GM21825 (cell line): ENCODE results near the gene USP21.
"Not testable (repeated sequence)": the region's sequence is repeated elsewhere in the genome, so short reads cannot be mapped to it uniquely, and the experiment has no call there.

ENCODE experiments used
- ATAC-seq: cut with Tn5 transposase; IDR thresholded peaks from one replicate; pipeline ENCODE4 v1.9.1; 2021; ENCODE audit warnings: mild to moderate bottlenecking, moderate library complexity; ENCODE audit not compliant: unreplicated experiment

The USP21 gene, protein sequence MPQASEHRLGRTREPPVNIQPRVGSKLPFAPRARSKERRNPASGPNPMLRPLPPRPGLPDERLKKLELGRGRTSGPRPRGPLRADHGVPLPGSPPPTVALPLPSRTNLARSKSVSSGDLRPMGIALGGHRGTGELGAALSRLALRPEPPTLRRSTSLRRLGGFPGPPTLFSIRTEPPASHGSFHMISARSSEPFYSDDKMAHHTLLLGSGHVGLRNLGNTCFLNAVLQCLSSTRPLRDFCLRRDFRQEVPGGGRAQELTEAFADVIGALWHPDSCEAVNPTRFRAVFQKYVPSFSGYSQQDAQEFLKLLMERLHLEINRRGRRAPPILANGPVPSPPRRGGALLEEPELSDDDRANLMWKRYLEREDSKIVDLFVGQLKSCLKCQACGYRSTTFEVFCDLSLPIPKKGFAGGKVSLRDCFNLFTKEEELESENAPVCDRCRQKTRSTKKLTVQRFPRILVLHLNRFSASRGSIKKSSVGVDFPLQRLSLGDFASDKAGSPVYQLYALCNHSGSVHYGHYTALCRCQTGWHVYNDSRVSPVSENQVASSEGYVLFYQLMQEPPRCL

DNA sequence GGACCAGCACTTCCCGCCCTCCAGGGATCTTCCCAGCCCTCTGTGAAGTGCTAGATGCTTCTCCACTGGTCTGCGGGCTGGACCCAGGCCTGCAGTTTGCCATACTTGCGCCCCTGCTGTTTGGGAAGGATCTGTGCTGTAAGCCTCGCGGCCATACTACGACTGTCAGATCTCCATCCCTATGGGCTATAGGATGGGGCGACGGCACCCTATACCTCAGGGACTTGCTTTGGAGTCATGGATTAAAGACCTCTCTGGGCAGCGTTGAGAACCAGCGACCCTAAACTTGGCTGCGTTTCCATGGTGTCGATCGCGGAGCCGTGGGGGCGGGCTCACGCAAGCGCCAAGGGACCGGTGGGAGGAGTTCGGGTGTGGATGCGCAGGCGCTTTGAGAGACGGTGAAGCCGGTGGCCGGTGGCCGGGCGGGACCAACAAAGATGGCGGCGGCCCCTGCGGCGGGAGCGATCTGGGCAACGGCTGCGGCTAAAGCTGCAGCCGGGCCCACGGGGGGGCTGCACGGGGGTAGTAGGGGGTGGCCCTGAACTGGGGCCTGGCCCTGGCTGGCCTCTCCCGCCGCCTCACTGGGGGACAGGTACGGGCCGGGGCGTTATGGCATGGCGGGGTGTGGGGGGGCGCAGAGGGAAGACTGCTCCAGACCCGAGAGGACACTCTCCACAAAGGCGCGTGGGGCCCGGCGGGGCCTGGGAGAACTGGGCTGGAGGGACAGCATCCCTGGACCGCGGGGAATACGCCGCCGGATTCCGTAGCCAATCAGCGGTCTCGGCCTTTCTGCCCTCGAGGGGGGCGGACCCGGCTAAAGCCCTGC is at the start of gene USP21:
USP21 (plus strand) TSS at position 414 of the 826 bp plus-strand sequence. CDS start 1,141 bp downstream, outside the sequence.
- peak; percentile 74 for ATAC-seq

DNA sequence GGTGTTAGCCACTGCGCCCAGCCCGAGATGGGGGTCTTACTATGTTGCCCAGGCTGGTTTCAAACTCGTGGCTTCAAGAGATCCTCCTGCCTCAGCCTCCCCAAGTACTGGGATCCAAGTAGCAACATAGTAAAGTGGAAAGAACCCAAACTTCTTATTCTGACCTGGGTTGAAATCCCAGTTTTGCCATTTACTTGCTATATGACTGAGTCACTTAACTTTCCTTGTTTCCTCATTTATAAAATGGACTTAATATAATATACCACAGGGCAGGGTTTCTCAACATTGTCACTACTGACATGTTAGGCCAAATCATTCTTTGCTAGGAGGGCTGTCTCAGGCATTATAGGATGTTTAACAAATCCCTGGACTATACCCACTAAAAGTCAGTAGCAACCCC is 48.2 kb upstream of the USP21 start:
- ATAC-seq: no peak

DNA sequence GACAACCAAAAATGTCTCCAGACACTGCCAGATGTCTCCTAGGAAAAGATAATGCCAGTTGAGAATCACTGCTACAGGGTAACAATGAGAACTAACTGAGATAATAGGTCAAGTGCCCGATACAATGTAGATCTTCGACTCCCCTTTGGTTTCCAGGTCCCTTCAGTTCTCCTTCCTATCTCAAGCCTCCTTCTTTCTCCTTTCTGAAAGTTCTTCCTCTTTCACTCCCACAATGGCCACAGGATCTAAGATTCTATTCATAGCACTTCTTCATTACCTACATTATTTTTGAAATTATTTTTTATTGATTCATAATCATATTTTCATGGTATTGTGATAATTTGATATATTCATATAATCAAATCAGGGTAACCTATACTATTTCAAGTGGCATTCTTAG is 47.8 kb upstream of the USP21 start:
- ATAC-seq: no peak

DNA sequence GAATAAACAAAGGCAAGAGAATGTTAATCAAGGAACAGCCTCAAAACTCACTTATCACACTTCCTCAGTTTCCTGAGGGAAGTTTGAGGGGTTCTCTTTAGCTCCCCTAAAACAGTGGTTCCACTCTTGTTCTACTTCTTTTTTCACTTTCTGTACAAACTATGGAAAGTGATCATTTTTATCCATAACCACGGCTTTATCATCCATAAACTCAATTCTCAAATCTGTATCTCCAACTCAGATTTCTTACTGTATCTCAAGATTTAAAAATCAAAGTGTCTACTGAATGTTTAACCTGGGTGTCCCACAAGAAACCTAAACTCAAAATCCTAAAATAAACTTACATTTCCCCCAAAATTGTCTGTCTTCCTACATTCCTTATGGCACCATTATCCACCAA is 45.4 kb upstream of the USP21 start:
- ATAC-seq: no peak

DNA sequence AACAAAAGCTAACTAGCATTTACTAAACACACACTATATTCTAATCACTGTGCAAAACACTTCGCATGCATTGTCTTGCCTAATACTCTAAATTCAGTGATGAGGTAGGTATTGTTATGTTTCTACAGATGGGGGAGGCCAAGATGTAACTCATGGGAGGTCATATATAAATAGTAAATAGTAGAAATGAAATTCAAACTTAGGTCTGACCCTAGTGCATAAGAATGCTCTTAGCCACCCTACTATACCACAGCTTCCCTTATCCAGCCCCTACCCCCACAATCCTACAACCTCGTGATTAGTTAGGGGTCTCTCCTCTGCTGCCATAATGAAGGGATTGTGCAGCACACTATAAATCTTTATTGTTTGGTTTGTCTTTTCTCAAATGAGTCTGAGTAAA is 44.7 kb upstream of the USP21 start:
- ATAC-seq: no peak

DNA sequence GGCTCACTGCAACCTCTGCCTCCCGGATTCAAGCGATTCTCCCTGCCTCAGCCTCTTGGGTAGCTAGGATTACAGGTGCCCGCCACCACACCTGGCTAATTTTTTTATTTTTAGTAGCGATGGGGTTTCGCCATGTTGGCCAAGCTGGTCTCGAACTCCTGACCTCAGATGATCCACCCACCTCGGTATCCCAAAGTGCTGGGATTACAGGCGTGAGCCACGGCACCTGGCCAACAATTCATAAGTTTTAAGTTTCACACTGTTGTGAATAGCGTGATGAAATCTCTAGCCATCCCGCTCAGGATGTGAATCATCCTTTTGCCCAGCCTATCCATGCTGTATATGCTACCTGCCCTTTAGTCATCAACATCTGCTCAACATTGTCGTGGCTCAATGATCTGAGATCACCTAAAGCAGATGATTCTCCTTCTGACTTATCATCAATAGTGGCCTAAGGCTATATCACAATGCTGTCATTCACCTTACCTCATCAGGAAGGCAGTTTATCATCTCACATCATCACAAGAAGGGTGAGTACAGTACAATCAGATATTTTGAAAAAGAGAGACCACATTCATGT is 44.1 kb upstream of the USP21 start:
- no peak for ATAC-seq

DNA sequence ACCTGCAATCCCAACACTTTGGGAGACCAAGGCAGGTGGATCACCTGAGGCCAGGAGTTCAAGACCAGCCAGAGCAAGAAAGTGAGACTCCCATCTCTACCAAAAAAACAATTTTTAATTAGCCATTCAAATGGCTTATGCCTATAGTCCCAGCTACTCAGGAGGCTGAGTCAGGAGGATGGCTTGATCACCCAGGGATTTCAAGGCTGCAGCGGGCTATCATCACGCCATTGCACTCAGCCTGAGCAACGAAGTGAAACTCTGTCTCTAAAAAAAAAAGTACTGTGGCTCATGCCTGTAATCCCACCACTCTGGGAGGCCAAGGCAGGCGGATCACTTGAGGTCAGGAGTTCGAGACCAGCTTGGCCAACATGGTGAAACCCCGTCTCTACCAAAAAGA is 43.3 kb upstream of the USP21 start:
- ATAC-seq: not testable (repeated sequence)

DNA sequence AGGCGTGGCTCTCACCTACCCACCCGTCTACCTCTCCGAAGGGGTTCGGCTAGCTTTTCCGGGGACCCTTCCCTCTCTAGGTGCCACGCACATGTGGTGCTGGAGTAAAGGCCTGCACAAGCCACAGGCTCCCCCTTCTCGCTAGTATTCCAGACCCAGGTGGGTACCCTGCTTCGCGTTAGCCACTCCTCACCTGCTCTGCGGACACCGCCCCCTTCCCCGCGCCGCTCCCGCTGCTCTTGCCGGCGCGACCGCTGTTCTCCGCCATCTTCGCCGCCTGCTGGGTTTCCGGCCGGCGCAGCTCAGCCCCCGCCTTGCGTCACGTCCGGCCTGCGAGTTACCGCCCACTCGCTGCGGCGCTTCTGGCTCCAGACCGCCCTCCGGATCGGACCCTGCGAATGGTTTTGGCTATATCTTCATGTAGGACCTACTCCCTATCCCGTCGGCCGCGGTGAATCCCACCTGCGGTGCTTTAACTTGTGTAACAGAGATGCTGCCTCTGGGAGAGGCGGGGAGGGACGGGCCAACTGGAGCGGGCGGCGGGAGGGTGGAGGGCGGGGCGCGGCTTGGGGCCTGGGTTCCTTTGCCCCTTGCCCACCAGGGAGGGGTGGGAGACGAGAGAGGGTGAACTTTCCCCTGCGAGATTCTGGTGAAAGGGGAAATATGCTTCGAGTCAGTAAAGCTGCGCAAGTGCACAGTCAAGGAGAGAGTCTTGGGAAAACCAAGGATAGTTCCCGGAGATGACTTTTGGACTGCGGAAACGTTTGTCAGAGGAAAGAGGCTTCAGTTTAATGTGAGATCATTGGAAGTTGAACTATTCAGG is 41.3 kb upstream of the USP21 start, which contains the start of the genes NIT1 and PFDN2:
NIT1 (plus strand) TSS at position 347 of the 823 bp plus-strand sequence; CDS start at position 419, 72 bp downstream.
PFDN2 (minus strand) TSS at position 279 of the 823 bp plus-strand sequence; CDS start at position 268, 11 bp downstream.
- peak; percentile 75 for ATAC-seq

DNA sequence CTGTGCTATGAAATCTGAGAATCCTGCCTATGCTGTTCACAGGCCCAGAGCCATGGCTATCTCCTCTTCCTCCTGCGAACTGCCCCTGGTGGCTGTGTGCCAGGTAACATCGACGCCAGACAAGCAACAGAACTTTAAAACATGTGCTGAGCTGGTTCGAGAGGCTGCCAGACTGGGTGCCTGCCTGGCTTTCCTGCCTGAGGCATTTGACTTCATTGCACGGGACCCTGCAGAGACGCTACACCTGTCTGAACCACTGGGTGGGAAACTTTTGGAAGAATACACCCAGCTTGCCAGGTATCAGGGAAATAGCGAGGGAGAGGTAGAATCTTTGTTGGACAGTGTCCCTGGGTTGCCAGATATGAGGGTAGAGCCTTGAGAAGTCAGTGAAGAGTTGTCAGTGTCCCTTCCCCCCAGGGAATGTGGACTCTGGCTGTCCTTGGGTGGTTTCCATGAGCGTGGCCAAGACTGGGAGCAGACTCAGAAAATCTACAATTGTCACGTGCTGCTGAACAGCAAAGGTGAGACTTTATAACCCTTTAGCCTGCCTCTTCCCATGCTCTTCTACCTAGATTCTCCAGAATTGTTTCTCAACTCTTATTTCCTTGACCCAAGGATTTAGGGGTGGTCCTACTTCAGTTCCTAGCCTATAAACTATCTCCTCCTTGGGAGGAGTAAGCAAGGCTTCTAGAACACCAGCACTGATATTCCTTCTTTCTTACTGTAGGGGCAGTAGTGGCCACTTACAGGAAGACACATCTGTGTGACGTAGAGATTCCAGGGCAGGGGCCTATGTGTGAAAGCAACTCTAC is 40.0 kb upstream of the USP21 start:
- ATAC-seq: no peak

DNA sequence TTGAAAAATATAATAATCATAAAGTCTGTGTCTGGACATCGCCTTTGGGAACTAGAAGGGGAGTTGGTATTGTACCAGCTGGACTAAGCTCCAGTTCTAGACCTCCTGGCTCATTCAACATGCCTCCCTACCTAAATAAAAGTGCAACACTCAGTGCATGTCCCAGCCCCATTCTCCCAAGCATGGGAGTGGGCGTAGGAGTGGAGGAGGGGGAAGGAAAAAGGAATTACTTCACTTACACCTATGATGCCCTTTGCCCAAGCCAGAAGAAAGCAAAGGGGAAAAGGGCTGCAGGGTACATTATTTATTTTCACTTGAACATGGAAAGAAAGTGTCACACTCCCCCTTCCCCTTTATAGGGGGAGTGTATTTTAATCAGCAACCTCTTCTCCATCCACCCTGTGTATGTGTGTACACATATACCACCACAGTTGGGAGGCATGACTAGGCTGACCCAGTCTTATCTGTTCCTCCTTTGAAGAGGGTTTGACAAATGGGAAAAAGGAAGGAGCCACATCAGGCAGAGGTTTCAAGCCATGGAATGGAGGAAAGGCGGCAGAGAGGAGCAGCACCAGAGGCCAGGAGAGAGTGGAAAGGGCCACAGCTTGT is 38.2 kb upstream of the USP21 start:
- ATAC-seq: no peak

DNA sequence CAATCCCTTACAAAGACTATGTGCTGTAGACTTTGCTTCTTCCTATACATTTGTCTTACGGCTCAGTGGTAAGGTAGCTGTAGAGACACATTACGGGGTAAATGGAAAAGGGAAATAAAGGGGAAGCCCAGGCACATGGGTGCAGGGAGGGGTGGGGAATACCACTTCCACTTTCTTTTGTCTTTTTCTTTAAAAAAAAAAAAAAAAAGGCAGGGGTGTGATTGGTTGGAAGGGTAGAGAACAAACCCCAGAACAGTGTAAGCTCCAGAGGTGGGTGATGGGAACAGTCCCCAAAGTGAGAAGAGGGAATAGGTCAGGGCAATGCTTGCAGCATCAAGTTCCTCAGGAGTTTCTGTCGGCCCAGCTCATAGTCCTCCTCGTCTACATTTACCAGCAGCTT is 37.5 kb upstream of the USP21 start:
- no peak for ATAC-seq

DNA sequence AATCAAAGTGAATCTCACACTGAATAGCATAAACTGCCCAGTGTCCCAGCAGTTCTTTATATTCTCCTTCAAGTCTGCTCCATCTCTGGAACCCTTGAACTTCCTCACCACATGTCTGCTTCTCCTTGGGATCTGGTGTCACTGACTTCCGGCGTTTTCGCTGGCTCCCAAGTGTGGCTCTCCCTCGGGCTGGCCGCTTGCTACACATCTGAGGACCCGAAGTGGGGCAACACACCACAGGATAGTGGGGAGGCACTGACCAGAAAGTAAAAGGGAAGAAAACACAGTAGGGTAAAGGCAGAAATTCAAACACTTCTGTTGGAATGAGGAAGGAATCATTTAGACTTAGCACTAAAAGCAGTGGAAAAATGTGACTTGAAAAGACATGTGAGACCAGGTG is 36.3 kb upstream of the USP21 start:
- no peak for ATAC-seq

DNA sequence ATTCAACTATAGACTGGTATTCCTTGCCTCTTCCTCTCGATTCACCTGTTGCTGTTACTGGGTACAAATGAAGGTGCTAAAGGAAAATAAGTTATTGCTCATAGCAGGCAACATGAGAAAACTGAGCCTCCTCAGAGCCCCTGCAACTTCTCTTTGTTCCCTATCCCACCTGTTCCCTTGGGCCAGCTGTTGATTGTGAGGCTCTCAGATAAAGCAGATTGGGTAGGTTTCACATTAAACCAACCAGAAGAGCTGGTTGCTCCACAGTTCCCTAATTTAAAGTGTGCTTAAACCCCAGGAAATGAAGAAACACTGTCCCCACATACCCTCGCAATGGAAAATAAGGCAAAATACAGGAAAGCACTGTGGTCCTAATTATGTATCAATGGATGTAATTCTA is 31.7 kb upstream of the USP21 start:
- no peak for ATAC-seq

DNA sequence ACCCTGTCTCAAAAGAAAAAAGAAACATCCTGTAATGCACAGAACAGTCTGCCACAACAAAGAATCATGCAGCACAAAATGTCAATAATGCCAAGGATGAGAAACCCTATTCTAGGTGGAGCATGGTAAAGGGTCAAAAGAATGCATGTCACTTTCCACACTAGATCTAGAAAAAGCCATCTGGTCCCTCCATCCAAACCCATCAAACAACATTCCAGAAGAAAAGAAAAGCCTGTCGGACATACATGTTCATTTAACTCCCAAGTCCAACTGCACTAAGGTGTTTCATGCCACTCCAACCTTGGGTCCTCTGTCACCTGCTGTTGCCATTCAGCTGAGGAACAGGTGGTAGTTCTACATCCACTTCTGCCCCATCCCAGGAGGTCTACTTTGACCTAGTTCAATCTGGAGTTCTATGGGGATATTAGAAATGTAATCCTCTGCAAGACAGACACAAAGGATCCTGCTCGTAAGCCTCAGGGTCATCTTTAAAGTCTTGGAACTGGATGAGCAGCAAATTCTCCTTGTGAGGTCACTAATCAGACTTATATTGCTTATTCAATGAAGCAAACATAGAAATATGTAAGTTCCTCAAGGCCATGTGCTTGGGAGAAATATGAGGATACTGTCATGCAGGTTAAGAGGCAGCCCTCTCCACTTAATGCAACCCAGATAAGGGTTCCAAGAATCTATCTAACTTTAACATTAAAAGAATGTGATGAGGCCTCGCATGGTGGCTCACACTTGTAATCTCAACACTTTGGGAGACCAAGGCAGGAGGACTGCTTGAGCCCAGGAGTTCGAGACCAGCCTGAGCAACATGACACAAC is 30.5 kb upstream of the USP21 start:
- ATAC-seq: no peak

DNA sequence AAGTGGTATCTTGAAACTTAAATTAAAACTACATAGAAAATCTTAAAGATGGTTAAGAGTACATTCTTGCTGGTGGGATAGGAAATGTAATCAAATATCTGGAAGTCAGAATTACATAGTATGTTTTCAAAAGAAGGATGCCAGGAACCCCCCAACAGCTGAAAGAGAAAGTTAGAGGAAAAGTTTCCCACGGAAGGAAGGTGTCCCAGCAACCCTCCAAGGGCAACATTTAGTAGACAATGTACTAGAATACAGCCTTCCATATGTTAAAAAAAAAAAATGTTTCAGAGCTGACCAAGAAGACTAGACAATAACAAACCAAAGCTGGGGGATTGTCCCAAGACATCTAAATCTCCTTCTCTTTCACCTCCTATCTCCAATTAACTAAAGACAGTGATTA is 29.0 kb upstream of the USP21 start:
- no peak for ATAC-seq

DNA sequence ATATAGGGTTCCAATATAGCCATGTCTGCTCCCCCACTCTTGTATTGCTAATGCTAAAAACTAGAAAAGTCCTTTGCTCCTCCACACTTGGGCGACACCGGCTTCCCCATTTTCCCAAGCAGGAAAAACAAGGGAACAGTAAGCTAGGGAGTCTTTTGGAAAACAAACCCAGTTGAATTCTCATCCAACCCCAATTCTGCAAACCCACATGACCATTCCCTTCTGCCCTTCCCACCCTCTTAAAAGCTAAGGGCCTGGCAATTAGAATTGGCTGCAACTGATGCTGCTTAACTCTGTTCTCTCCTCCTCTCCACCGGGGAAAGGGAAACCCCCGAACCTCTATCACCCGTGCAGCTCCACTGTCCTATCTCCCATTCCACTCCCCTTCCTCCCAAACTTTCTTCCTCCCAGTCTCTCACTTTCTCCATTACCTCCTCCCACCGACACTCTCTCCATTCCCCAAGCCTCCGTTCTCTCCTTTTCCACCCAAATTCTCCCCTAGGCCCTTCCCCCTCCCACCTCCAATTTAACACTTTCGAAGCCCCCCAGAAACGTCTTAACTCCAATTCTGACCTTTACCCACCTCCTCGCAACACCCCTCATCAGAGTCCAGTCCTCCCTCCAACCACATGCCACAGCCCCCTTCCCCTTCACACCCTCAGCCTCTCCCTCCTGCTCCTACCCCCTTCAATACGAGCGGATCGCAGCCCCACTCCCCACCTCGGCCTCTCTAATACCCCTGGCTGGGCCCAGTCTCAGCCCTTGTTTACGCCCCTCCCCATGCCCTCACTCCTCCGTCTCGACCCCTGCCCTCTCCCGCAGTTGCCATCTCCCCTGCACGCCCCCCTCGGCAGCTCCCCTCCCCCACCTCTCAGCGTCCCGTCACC is 27.5 kb upstream of the USP21 start:
- ATAC-seq: no peak
